ENCODE data around the gene SGK1. TPM values are rescaled to one million over a fixed set of nuclear protein-coding genes. Genes with fewer than 3 reads are reported as not detected.

Gene SGK1
- total and polyA plus RNA-seq, 2 donors (not counting 1 experiment from before 2014, with no cell fraction given) = 37.3 to 57.8 TPM

GRCh38 chr6:134175532-134176263, 142.2 kb downstream of the SGK1 start:
- H3K27ac ChIP-seq (ENCODE audit: low read length in 2 of 2) = peak overlapping the region; percentile 69 to 70
- peaks cover 3% of the 10 kb centered on the region for H3K79me2 ChIP-seq (ENCODE audit: control insufficient read depth, insufficient read depth, low read length)
- peak overlapping the region; percentile 76 for H3K9ac ChIP-seq (ENCODE audit: low read length)
- H3K9me3 ChIP-seq (ENCODE audit: control extremely low read depth in 1 of 3, control insufficient read depth in 2 of 3, insufficient read depth in 1 of 3, low read length in 2 of 3) = no peaks in the 10 kb centered on the region
- H3K4me3 Mint-ChIP-seq = peak overlapping the region; percentile 95
- peak overlapping the region; percentile 98 for H3K4me2 ChIP-seq (replicated peaks; ENCODE audit: low read depth, low read length, poor library complexity, severe bottlenecking)
- intact Hi-C loops (cut with micrococcal nuclease) = loop anchor here (1.0 to 5.0 kb wide), 5 partner anchors 142 to 1007 kb away; partner anchors contain the start of genes HBS1L, MYB and SGK1
- H3K27me3 Mint-ChIP-seq = peaks cover 12% of the 10 kb centered on the region
- no peak for TF ChIP-seq CTCF (IDR thresholded peaks at IDR 0.05)
- TF ChIP-seq EZH2 (IDR thresholded peaks at IDR 0.05; ENCODE audit: borderline replicate concordance, insufficient read depth, low read depth, low read length, poor library complexity, severe bottlenecking) = no peak
- peak overlapping the region; percentile 93 for H2AFZ ChIP-seq (ENCODE audit: insufficient read depth, low read depth, low read length, poor library complexity, severe bottlenecking)
- H3K27me3 ChIP-seq (replicated peaks in 1 of 4; ENCODE audit: control extremely low read depth in 1 of 4, control insufficient read depth in 3 of 4, insufficient read depth in 4 of 4, low read length in 3 of 4) = no peaks in the 10 kb centered on the region
- DNase-seq (no peak), ATAC-seq (ENCODE audit: low read depth) (no peak)
- H3K36me3 ChIP-seq (replicated peaks in 1 of 2; ENCODE audit: control extremely low read depth in 1 of 2, control insufficient read depth in 1 of 2, extremely low read depth in 1 of 2, insufficient read depth in 2 of 2, low read length in 1 of 2) = peaks cover 0 to 18% of the 10 kb centered on the region in 2 experiments
- under 1% methylated on average over 41 of the region's 44 CpGs for WGBS (ENCODE audit: insufficient coverage)
- H4K20me1 ChIP-seq (ENCODE audit: control insufficient read depth, insufficient read depth, low read length, poor library complexity, severe bottlenecking) = no peaks in the 10 kb centered on the region
- H3K4me1 Mint-ChIP-seq = peaks cover 43% of the 10 kb centered on the region
- POLR2A ChIA-PET = interaction anchor here (3.0 kb wide), 1 partner anchor 465 kb away, joined by 11 read pairs; no protein-coding TSS in a partner anchor
- H3K4me1 ChIP-seq (ENCODE audit: control insufficient read depth in 2 of 2, insufficient read depth in 2 of 2, low read length in 2 of 2) = peaks cover 29 to 33% of the 10 kb centered on the region in 2 donors
- CTCF ChIA-PET = interaction anchor here (0.6 to 9.2 kb wide), 4 partner anchors 37 to 647 kb away, joined by 3 to 187 read pairs (median 10); no protein-coding TSS in a partner anchor
- H3K4me3 ChIP-seq (ENCODE audit: control extremely low read depth in 1 of 5, extremely low read depth in 1 of 5, insufficient read depth in 1 of 5, low read depth in 2 of 5, low read length in 4 of 5) = peak overlapping the region; percentile 71 to 78 (median 75)
- no peaks in the 10 kb centered on the region for H3K9me3 Mint-ChIP-seq (ENCODE audit: insufficient read depth)
- peak overlapping the region; percentile 87 for H3K27ac Mint-ChIP-seq
